ENCODE results near the gene CDC42EP4.

CDC42EP4 gene

DNA sequence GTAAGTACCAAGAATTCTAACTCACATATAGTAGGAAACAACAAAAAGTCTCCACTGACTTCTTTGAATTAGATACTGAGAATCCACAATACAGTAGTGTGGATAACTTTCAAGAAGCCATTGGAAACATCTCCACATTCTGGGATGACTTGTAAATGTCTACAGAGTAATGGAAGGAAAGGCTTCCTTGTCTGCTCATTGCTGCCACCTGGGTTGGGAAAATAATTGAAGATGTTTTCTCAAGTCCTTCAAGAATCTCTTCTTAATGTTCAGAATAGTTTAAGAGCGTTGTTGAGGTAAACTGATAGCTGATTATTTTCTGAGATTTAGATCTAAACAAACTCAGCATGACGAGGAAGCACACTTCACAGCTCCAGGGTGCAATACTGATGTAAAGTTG is 64.1 kb downstream of the CDC42EP4 start:
- DNase-seq = no peak

DNA sequence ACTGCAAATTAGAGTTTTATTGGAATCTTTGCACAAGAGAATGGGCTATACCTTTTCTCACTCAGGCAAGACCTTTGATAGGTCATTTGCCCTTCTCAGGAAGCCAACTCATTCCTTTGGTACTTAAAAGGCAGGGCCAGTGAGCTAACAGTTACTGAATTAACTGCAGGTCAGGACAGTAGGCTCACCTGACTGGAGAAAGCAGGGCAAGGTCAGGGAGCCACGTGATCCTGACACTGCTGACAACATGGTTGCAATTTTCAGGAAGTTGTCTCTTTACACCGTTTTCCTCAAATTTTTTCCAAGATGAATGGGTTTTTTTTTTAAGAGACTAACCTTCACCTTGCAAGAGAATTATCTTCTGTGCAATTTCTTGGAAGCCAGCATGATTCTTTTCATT is 71.2 kb downstream of the CDC42EP4 start:
- DNase-seq = no peak

DNA sequence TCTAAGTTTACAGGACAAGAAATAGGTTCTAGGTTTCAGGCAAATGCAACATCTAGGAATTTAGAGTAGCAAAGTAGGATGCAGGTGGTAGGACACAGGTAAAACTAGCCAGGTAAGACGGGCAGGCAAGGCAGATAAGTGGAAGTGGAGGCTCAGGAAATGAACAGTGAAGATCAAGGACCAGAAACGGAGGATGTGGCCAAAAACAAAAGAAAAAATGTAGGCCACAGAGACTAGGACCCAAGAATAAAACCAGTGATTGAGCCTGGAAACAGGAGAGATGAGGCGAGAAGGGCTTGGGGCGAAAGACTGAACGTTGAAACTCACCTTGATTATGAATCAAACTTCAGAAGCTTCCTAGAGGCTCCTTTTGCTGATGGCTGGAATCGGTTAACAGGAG is 74.1 kb downstream of the CDC42EP4 start:
- no peak for DNase-seq

GRCh38 chr17:73234736-73235135 is 77.1 kb downstream of the CDC42EP4 start:
- no peak for DNase-seq
